ENCODE data around the gene PDE6D.

The PDE6D gene

GRCh38 chr2:231786917-231787292 is 5.8 kb upstream of the PDE6D start:
- H3K4me3 ChIP-seq (replicated peaks; ENCODE audit: low read depth, low read length): peak overlapping the region; percentile 89
- no peak for DNase-seq (ENCODE audit: extremely low read depth, low read depth)
- TF ChIP-seq CTCF (IDR thresholded peaks at IDR 0.05; ENCODE audit: low read depth, low read length, missing control alignments): no peak

- peak; percentile 31 for DNase-seq (ENCODE audit: extremely low read depth, low read depth)
- TF ChIP-seq CTCF (IDR thresholded peaks at IDR 0.05; ENCODE audit: low read depth, low read length, missing control alignments): peak; percentile 53
- peak within 1 kb of the TSS; percentile 89 for H3K4me3 ChIP-seq (replicated peaks; ENCODE audit: low read depth, low read length)
Observed at GRCh38 chr2:231786177-231786916, 5.3 kb upstream of the PDE6D start, which contains the start of gene COPS7B. TSS of gene COPS7B (plus strand) at chr2:231786445. CDS start at chr2:231788571, 2,126 bp downstream.

- peak overlapping the region; percentile 89 for H3K4me3 ChIP-seq (replicated peaks; ENCODE audit: low read depth, low read length)
- no peak for DNase-seq (ENCODE audit: extremely low read depth, low read depth)
- no peak for TF ChIP-seq CTCF (IDR thresholded peaks at IDR 0.05; ENCODE audit: low read depth, low read length, missing control alignments)
Observed at GRCh38 chr2:231785822-231786176, 4.7 kb upstream of the PDE6D start.

- DNase-seq (ENCODE audit: extremely low read depth, low read depth): no peak
- H3K4me3 ChIP-seq (replicated peaks; ENCODE audit: low read depth, low read length): peak overlapping the region; percentile 89; the same call in 1 of the 2 replicates
- no peak for TF ChIP-seq CTCF (IDR thresholded peaks at IDR 0.05; ENCODE audit: low read depth, low read length, missing control alignments)
Observed at GRCh38 chr2:231785413-231785812, 4.3 kb upstream of the PDE6D start.

- peak overlapping the region; percentile 61 for H3K4me3 ChIP-seq (replicated peaks; ENCODE audit: low read depth, low read length)
- no peak for DNase-seq (ENCODE audit: extremely low read depth, low read depth)
- TF ChIP-seq CTCF (IDR thresholded peaks at IDR 0.05; ENCODE audit: low read depth, low read length, missing control alignments): no peak
Observed at GRCh38 chr2:231781798-231782726, 980 bp upstream of the PDE6D start.

GRCh38 chr2:231780123-231780908 is 766 bp downstream of the PDE6D start:
- H3K4me3 ChIP-seq (replicated peaks; ENCODE audit: low read depth, low read length): peak overlapping the region; percentile 61
- no peak for DNase-seq (ENCODE audit: extremely low read depth, low read depth)
- no peak for TF ChIP-seq CTCF (IDR thresholded peaks at IDR 0.05; ENCODE audit: low read depth, low read length, missing control alignments)
